Parathyroid adenoma (tissue), 2 donors: ENCODE results near the gene PRKAR1B.

ENCODE experiments used
- H2AFZ ChIP-seq: fragments of 300-600 bp; sonication (generic); one replicate; pipeline ENCODE4 v1.7.0; 2017; ENCODE audit warnings: antibody characterized with exemption, mild to moderate bottlenecking
- H3K27ac ChIP-seq: fragments of 300-600 bp; sonication (generic); one replicate; pipeline ENCODE4 v1.7.0; 2017
- H3K27me3 ChIP-seq: fragments of 300-600 bp; sonication (generic); one replicate; pipeline ENCODE4 v1.7.0; 2017; ENCODE audit warnings: low read length; ENCODE audit not compliant: control insufficient read depth, insufficient read depth
- H3K36me3 ChIP-seq: fragments of 300-600 bp; sonication (generic); one replicate; pipeline ENCODE4 v1.7.0; 2017; ENCODE audit warnings: low read length; ENCODE audit not compliant: control insufficient read depth, insufficient read depth
- H3K4me1 ChIP-seq: fragments of 300-600 bp; sonication (generic); one replicate; pipeline ENCODE4 v1.7.0; 2017; ENCODE audit warnings: control low read depth
- H3K4me2 ChIP-seq: fragments of 300-600 bp; sonication (generic); one replicate; pipeline ENCODE4 v1.7.0; 2017; ENCODE audit warnings: low read length
- H3K4me3 ChIP-seq: fragments of 300-600 bp; sonication (generic); one replicate; pipeline ENCODE4 v1.7.0; 2017; ENCODE audit warnings: low read depth, low read length
- H3K79me2 ChIP-seq: fragments of 300-600 bp; sonication (generic); one replicate; pipeline ENCODE4 v1.7.0; 2017; ENCODE audit warnings: control low read depth
- H3K9ac ChIP-seq: fragments of 300-600 bp; sonication (generic); one replicate; pipeline ENCODE4 v1.7.0; 2017; ENCODE audit warnings: mild to moderate bottlenecking
- H3K9me3 ChIP-seq: fragments of 300-600 bp; sonication (generic); one replicate; pipeline ENCODE4 v1.7.0; 2017; ENCODE audit warnings: low read length; ENCODE audit not compliant: control insufficient read depth
- TF ChIP-seq, protein P1 (sequence below): fragments of 300-600 bp; sonication (generic); IDR thresholded peaks from one replicate; pipeline ENCODE4 v1.7.0; 2017; ENCODE audit warnings: antibody characterized with exemption, mild to moderate bottlenecking
- donor health status: primary hyperparathyroidism.

The PRKAR1B gene

GRCh38 chr7:767580-767940 is 40.5 kb upstream of the PRKAR1B start:
- no peak overlapping the region for H3K27ac ChIP-seq
- H2AFZ ChIP-seq = no peak overlapping the region
- H3K36me3 ChIP-seq = no peaks in the 10 kb centered on the region
- H3K79me2 ChIP-seq = no peaks in the 10 kb centered on the region
- H3K9me3 ChIP-seq = no peaks in the 10 kb centered on the region
- no peak overlapping the region for H3K4me2 ChIP-seq
- peaks cover 8% of the 10 kb centered on the region for H3K4me1 ChIP-seq
- no peak overlapping the region for H3K4me3 ChIP-seq
- no peaks in the 10 kb centered on the region for H3K27me3 ChIP-seq
- TF ChIP-seq, protein P1, sequence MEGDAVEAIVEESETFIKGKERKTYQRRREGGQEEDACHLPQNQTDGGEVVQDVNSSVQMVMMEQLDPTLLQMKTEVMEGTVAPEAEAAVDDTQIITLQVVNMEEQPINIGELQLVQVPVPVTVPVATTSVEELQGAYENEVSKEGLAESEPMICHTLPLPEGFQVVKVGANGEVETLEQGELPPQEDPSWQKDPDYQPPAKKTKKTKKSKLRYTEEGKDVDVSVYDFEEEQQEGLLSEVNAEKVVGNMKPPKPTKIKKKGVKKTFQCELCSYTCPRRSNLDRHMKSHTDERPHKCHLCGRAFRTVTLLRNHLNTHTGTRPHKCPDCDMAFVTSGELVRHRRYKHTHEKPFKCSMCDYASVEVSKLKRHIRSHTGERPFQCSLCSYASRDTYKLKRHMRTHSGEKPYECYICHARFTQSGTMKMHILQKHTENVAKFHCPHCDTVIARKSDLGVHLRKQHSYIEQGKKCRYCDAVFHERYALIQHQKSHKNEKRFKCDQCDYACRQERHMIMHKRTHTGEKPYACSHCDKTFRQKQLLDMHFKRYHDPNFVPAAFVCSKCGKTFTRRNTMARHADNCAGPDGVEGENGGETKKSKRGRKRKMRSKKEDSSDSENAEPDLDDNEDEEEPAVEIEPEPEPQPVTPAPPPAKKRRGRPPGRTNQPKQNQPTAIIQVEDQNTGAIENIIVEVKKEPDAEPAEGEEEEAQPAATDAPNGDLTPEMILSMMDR = no peak
- no peak overlapping the region for H3K9ac ChIP-seq

GRCh38 chr7:765383-765782 is 38.3 kb upstream of the PRKAR1B start:
- H3K27me3 ChIP-seq = no peaks in the 10 kb centered on the region
- no peaks in the 10 kb centered on the region for H3K4me1 ChIP-seq
- no peak overlapping the region for H3K9ac ChIP-seq
- H3K9me3 ChIP-seq = no peaks in the 10 kb centered on the region
- no peaks in the 10 kb centered on the region for H3K36me3 ChIP-seq
- TF ChIP-seq, protein P1 = no peak
- no peaks in the 10 kb centered on the region for H3K79me2 ChIP-seq
- no peak overlapping the region for H3K4me3 ChIP-seq
- H2AFZ ChIP-seq = no peak overlapping the region
- no peak overlapping the region for H3K27ac ChIP-seq
- no peak overlapping the region for H3K4me2 ChIP-seq

DNA sequence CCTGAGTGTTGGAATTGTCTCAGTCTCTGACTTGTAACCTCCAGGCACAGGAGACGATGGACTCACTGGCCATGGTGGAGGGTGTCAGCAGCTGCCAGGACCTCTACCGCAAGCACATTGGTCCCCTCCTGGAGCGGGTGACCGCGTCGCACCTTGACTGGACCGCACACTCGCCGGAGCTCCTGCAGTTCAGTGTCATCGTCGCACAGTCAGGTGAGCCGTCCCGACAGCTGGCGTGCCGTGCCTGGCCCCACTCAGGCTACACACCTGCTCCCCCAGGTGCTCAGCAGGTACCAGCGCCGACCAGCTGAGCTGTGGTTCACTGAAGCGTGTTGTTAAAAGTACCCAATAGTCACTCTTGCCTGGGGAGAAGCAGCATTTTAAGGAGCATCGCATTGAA is 36.7 kb upstream of the PRKAR1B start:
- no peak overlapping the region for H3K4me3 ChIP-seq
- no peaks in the 10 kb centered on the region for H3K27me3 ChIP-seq
- no peak overlapping the region for H3K27ac ChIP-seq
- TF ChIP-seq, protein P1 = no peak
- no peak overlapping the region for H3K9ac ChIP-seq
- H3K4me2 ChIP-seq = no peak overlapping the region
- no peaks in the 10 kb centered on the region for H3K9me3 ChIP-seq
- no peak overlapping the region for H2AFZ ChIP-seq
- H3K4me1 ChIP-seq = no peaks in the 10 kb centered on the region
- H3K36me3 ChIP-seq = no peaks in the 10 kb centered on the region
- no peaks in the 10 kb centered on the region for H3K79me2 ChIP-seq

DNA sequence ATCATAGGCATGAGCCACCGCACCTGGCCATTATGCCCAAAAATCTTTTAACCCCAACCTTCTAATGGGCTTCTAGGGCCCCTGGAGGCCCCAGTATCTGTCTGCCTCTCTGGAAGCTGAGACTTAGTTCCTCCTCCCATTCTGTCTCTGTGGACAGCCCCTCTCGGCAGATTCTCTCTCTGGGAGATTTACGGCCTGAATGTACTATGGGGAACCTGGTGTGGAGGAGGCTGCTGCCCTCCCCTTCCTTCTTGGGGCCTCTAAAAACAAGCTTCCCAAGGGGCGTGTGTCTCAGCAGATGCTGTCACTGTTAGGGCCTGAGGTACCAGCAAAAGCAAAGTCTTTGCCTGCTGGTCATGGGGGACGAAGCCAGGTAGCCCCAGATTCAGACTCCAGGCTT is 35.8 kb upstream of the PRKAR1B start:
- no peaks in the 10 kb centered on the region for H3K79me2 ChIP-seq
- no peaks in the 10 kb centered on the region for H3K27me3 ChIP-seq
- H2AFZ ChIP-seq = no peak overlapping the region
- no peaks in the 10 kb centered on the region for H3K4me1 ChIP-seq
- no peaks in the 10 kb centered on the region for H3K9me3 ChIP-seq
- H3K27ac ChIP-seq = no peak overlapping the region
- no peak overlapping the region for H3K9ac ChIP-seq
- TF ChIP-seq, protein P1 = no peak
- no peak overlapping the region for H3K4me2 ChIP-seq
- H3K4me3 ChIP-seq = no peak overlapping the region
- no peaks in the 10 kb centered on the region for H3K36me3 ChIP-seq

- no peaks in the 10 kb centered on the region for H3K36me3 ChIP-seq
- TF ChIP-seq, protein P1 = no peak
Measured at GRCh38 chr7:761631-762030, 34.5 kb upstream of the PRKAR1B start.

More at GRCh38 chr7:761631-762030, 34.5 kb upstream of the PRKAR1B start:
- no peak overlapping the region for H3K4me3 ChIP-seq
- no peak overlapping the region for H2AFZ ChIP-seq
- no peaks in the 10 kb centered on the region for H3K27me3 ChIP-seq
- no peak overlapping the region for H3K27ac ChIP-seq
- no peak overlapping the region for H3K9ac ChIP-seq
- no peaks in the 10 kb centered on the region for H3K79me2 ChIP-seq
- no peak overlapping the region for H3K4me2 ChIP-seq
- no peaks in the 10 kb centered on the region for H3K4me1 ChIP-seq
- H3K9me3 ChIP-seq = no peaks in the 10 kb centered on the region
